H9 (cell line): ENCODE results near the gene SLC49A4. TPM values are rescaled to one million over a fixed set of nuclear protein-coding genes. Genes with fewer than 3 reads are reported as not detected.

ENCODE experiments used
- DNase-seq: peaks from one replicate; pipeline ENCODE4 v3.0.0-alpha.2; 2017
- H2AFZ ChIP-seq: one replicate; pipeline ENCODE4 v1.6.1; 2013; ENCODE audit warnings: mild to moderate bottlenecking, low read length, control low read depth, moderate library complexity
- H2AK5ac ChIP-seq: 2 replicates; pipeline ENCODE4 v1.6.1; 2013; ENCODE audit warnings: low read length, control low read depth, mixed read lengths; ENCODE audit not compliant: insufficient read length
- H2BK120ac ChIP-seq: one replicate; pipeline ENCODE4 v1.6.1; 2013; ENCODE audit warnings: low read depth, mild to moderate bottlenecking, low read length, control low read depth, inconsistent platforms; ENCODE audit not compliant: poor library complexity, severe bottlenecking
- H2BK12ac ChIP-seq: 2 replicates; pipeline ENCODE4 v1.6.1; 2013; ENCODE audit warnings: low read length, control low read depth, mixed read lengths, low read depth; ENCODE audit not compliant: insufficient read length
- H2BK15ac ChIP-seq: 2 replicates; pipeline ENCODE4 v1.6.1; 2013; ENCODE audit warnings: low read depth, low read length, control low read depth
- H2BK20ac ChIP-seq: one replicate; pipeline ENCODE4 v1.6.1; 2013; ENCODE audit warnings: low read depth, mild to moderate bottlenecking, low read length, control low read depth, inconsistent platforms; ENCODE audit not compliant: poor library complexity, severe bottlenecking
- H2BK5ac ChIP-seq: 2 replicates; pipeline ENCODE4 v1.6.1; 2013; ENCODE audit warnings: low read length, control low read depth, mixed read lengths; ENCODE audit not compliant: insufficient read length
- H3K14ac ChIP-seq: 2 replicates; pipeline ENCODE4 v1.6.1; 2013; ENCODE audit warnings: low read length, control low read depth; ENCODE audit not compliant: insufficient read depth
- H3K18ac ChIP-seq: 2 replicates; pipeline ENCODE4 v1.6.1; 2013; ENCODE audit warnings: low read depth, mild to moderate bottlenecking, mixed read lengths, low read length, control low read depth; ENCODE audit not compliant: insufficient read length
- H3K23ac ChIP-seq: 2 replicates; pipeline ENCODE4 v1.6.1; 2013; ENCODE audit warnings: low read length, control low read depth, mixed read lengths, low read depth; ENCODE audit not compliant: insufficient read length
- H3K23me2 ChIP-seq: 2 replicates; pipeline ENCODE4 v1.6.1; 2013; ENCODE audit warnings: low read depth, mild to moderate bottlenecking, mixed read lengths, low read length, control low read depth; ENCODE audit not compliant: insufficient read length, poor library complexity, severe bottlenecking
- H3K27ac ChIP-seq: 2 replicates; pipeline ENCODE4 v1.5.1; 2013; ENCODE audit warnings: low read length, control low read depth, mixed read lengths, low read depth; ENCODE audit not compliant: insufficient read length
- H3K27me3 ChIP-seq: 2 replicates; pipeline ENCODE4 v1.6.1; 2013; ENCODE audit warnings: low read length, control low read depth, inconsistent platforms; ENCODE audit not compliant: insufficient read depth
- H3K4ac ChIP-seq: 2 replicates; pipeline ENCODE4 v1.6.1; 2013; ENCODE audit warnings: low read depth, mild to moderate bottlenecking, control low read depth, inconsistent platforms, low read length, moderate library complexity
- H3K4me1 ChIP-seq: 2 replicates; pipeline ENCODE4 v1.6.1; 2013; ENCODE audit warnings: low read length, control low read depth, inconsistent platforms; ENCODE audit not compliant: insufficient read depth
- H3K4me2 ChIP-seq: 2 replicates; pipeline ENCODE4 v1.6.1; 2013; ENCODE audit warnings: low read length, control low read depth, mixed read lengths; ENCODE audit not compliant: insufficient read length, insufficient read depth
- H3K56ac ChIP-seq: 2 replicates; pipeline ENCODE4 v1.6.1; 2013; ENCODE audit warnings: low read depth, mild to moderate bottlenecking, mixed read lengths, low read length, control low read depth; ENCODE audit not compliant: insufficient read length
- H3K79me1 ChIP-seq: 2 replicates; pipeline ENCODE4 v1.6.1; 2013; ENCODE audit warnings: low read depth, mild to moderate bottlenecking, moderate library complexity, low read length, control low read depth, inconsistent platforms; ENCODE audit not compliant: insufficient read depth, poor library complexity, severe bottlenecking
- H3K79me2 ChIP-seq: 2 replicates; pipeline ENCODE4 v1.6.1; 2013; ENCODE audit warnings: low read length, control low read depth, inconsistent platforms; ENCODE audit not compliant: insufficient read depth
- H3K9ac ChIP-seq: 2 replicates; pipeline ENCODE4 v1.6.1; 2013; ENCODE audit warnings: low read length, control low read depth, mixed read lengths; ENCODE audit not compliant: insufficient read length; ENCODE audit errors: extremely low read depth
- H3K9me3 ChIP-seq: one replicate; pipeline ENCODE4 v1.6.1; 2013; ENCODE audit warnings: low read depth, low read length, inconsistent platforms; ENCODE audit not compliant: control insufficient read depth
- H3T11ph ChIP-seq: one replicate; pipeline ENCODE4 v1.6.1; 2013; ENCODE audit warnings: mild to moderate bottlenecking, low read length, control low read depth, inconsistent platforms
- H4K20me1 ChIP-seq: one replicate; pipeline ENCODE4 v1.6.1; 2013; ENCODE audit not compliant: control insufficient read depth, insufficient read length, insufficient read depth
- H4K5ac ChIP-seq: 2 replicates; pipeline ENCODE4 v1.6.1; 2013; ENCODE audit warnings: low read depth, mild to moderate bottlenecking, mixed read lengths, low read length, control low read depth; ENCODE audit not compliant: insufficient read length
- H4K8ac ChIP-seq: replicated peaks from 2 replicates; pipeline ENCODE4 v1.6.1; 2013; ENCODE audit warnings: low read length, control low read depth, mixed read lengths, low read depth; ENCODE audit not compliant: insufficient read length
- H4K91ac ChIP-seq: 2 replicates; pipeline ENCODE4 v1.6.1; 2013; ENCODE audit warnings: low read depth, mild to moderate bottlenecking, moderate library complexity, mixed read lengths, low read length, control low read depth; ENCODE audit not compliant: insufficient read length
- H3K27ac Mint-ChIP-seq, 3 experiments: 2 replicates in 2 of 3; 3 replicates in 1 of 3; pipeline ENCODE4 v1.8.0; 2020 to 2021; ENCODE audit warnings: mixed read lengths in 3 of 3, mild to moderate bottlenecking in 1 of 3, moderate library complexity in 1 of 3
- H3K27me3 Mint-ChIP-seq: 2 replicates; pipeline ENCODE4 v1.8.0; 2021; ENCODE audit warnings: low read depth, mild to moderate bottlenecking, moderate library complexity, mixed read lengths
- H3K36me3 Mint-ChIP-seq, 3 experiments: 2 replicates in 2 of 3; 3 replicates in 1 of 3; pipeline ENCODE4 v1.8.0; 2020 to 2021; ENCODE audit warnings: low read depth in 3 of 3, mixed read lengths in 3 of 3; ENCODE audit not compliant: insufficient read depth in 1 of 3
- H3K4me1 Mint-ChIP-seq, 2 experiments: 2 replicates each; pipeline ENCODE4 v1.8.0; 2020; ENCODE audit warnings: mixed read lengths in 2 of 2
- H3K4me3 Mint-ChIP-seq, 2 experiments: 2 replicates in 1 of 2; 3 replicates in 1 of 2; pipeline ENCODE4 v1.8.0; 2020 to 2021; ENCODE audit warnings: mild to moderate bottlenecking in 2 of 2, mixed read lengths in 2 of 2, moderate library complexity in 1 of 2
- H3K9me3 Mint-ChIP-seq, 2 experiments: 2 replicates in 1 of 2; 3 replicates in 1 of 2; pipeline ENCODE4 v1.8.0; 2020; ENCODE audit warnings: mild to moderate bottlenecking in 2 of 2, mixed read lengths in 2 of 2, moderate library complexity in 1 of 2
- WGBS: extraction: QIAGEN DNeasy Blood & Tissue Kit; methylation state at CpG from one replicate; pipeline ENCODE4 v1.1.7; 2013; ENCODE audit warnings: missing lambda C conversion rate, low lambda C conversion rate, mixed read lengths; ENCODE audit not compliant: insufficient read length; ENCODE audit errors: extremely low coverage; 5-methylcytosine and 5-hydroxymethylcytosine counted together
- total RNA-seq: library from RNA; stranded (reverse); gene quantifications from 2 replicates; pipeline ENCODE4 v1.2.1, GENCODE V29; 2021
- TF ChIP-seq, protein P1 (sequence below): fragments of 200-600 bp; sonication (generic); conservative IDR thresholded peaks from 3 replicates; pipeline ENCODE4 v1.8.0; 2021; ENCODE audit warnings: antibody characterized with exemption, mild to moderate bottlenecking

SLC49A4 gene
- total RNA-seq, 1 experiment from 2014 or later: 10.7 TPM

- no peaks in the 10 kb centered on the region for H4K20me1 ChIP-seq
- H3K4me3 Mint-ChIP-seq: no peak overlapping the region
Observed at GRCh38 chr3:122857019-122857418, 62.1 kb downstream of the SLC49A4 start.

More at GRCh38 chr3:122857019-122857418, 62.1 kb downstream of the SLC49A4 start:
- no peak overlapping the region for H2BK5ac ChIP-seq
- no peak overlapping the region for H4K91ac ChIP-seq
- H2BK12ac ChIP-seq: no peak overlapping the region
- no peak overlapping the region for H4K5ac ChIP-seq
- no peak overlapping the region for H3K4ac ChIP-seq
- H3K18ac ChIP-seq: no peak overlapping the region
- no peaks in the 10 kb centered on the region for H3K79me1 ChIP-seq
- DNase-seq: no peak
- H3K9ac ChIP-seq: no peak overlapping the region
- no peaks in the 10 kb centered on the region for H3K4me1 ChIP-seq
- H3K9me3 Mint-ChIP-seq: no peaks in the 10 kb centered on the region
- H3K23ac ChIP-seq: no peak overlapping the region
- H2BK20ac ChIP-seq: no peak overlapping the region
- no peaks in the 10 kb centered on the region for H3K79me2 ChIP-seq
- no peak overlapping the region for H2BK120ac ChIP-seq
- WGBS: no CpG with 5 or more reads among the region's 1 CpG
- TF ChIP-seq, protein P1, sequence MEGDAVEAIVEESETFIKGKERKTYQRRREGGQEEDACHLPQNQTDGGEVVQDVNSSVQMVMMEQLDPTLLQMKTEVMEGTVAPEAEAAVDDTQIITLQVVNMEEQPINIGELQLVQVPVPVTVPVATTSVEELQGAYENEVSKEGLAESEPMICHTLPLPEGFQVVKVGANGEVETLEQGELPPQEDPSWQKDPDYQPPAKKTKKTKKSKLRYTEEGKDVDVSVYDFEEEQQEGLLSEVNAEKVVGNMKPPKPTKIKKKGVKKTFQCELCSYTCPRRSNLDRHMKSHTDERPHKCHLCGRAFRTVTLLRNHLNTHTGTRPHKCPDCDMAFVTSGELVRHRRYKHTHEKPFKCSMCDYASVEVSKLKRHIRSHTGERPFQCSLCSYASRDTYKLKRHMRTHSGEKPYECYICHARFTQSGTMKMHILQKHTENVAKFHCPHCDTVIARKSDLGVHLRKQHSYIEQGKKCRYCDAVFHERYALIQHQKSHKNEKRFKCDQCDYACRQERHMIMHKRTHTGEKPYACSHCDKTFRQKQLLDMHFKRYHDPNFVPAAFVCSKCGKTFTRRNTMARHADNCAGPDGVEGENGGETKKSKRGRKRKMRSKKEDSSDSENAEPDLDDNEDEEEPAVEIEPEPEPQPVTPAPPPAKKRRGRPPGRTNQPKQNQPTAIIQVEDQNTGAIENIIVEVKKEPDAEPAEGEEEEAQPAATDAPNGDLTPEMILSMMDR: no peak
- H4K8ac ChIP-seq: no peak overlapping the region
- no peak overlapping the region for H3K4me2 ChIP-seq
- no peak overlapping the region for H3T11ph ChIP-seq
- H3K27ac ChIP-seq: no peak overlapping the region
- no peaks in the 10 kb centered on the region for H3K27me3 Mint-ChIP-seq
- H3K36me3 Mint-ChIP-seq: no peaks in the 10 kb centered on the region; a peak in 3 of 7 replicates
- H3K23me2 ChIP-seq: no peaks in the 10 kb centered on the region
- no peak overlapping the region for H2BK15ac ChIP-seq
- H3K4me1 Mint-ChIP-seq: peaks cover 3% of the 10 kb centered on the region in 2 experiments
- H3K9me3 ChIP-seq: no peaks in the 10 kb centered on the region
- no peaks in the 10 kb centered on the region for H3K27me3 ChIP-seq
- no peak overlapping the region for H2AK5ac ChIP-seq
- no peak overlapping the region for H3K14ac ChIP-seq
- no peak overlapping the region for H3K27ac Mint-ChIP-seq
- no peak overlapping the region for H3K56ac ChIP-seq
- no peak overlapping the region for H2AFZ ChIP-seq
